Small intestine (tissue), 7 donors: ENCODE results near the gene ZDHHC14. TPM values are rescaled to one million over a fixed set of nuclear protein-coding genes. Genes with fewer than 3 reads are reported as not detected.
A peak's percentile ranks its signal among the peaks of the same experiment; 100 is the strongest.
"Not testable (repeated sequence)": the region's sequence is repeated elsewhere in the genome, so short reads cannot be mapped to it uniquely, and the experiment has no call there.

Source experiments
- DNase-seq, 2 donors: peaks; one replicate each; pipeline versions ENCODE4 v3.0.0 to v3.0.0-alpha.2; 2013
- FAIRE-seq: peaks from 2 replicates; lab custom pipeline; 2012; peaks lifted over from hg19 to GRCh38; lab: Jason Lieb, UNC
- H3K27ac ChIP-seq, 3 donors: one replicate each; pipeline ENCODE4 v1.5.1; 2013; ENCODE audit warnings: low read length in 2 of 3, mild to moderate bottlenecking in 2 of 3, control low read depth in 1 of 3, inconsistent platforms in 1 of 3, low read depth in 1 of 3, moderate library complexity in 1 of 3
- H3K27me3 ChIP-seq, 3 donors: one replicate each; pipeline ENCODE4 v1.6.1; 2013; ENCODE audit warnings: low read length in 3 of 3, inconsistent platforms in 1 of 3; ENCODE audit not compliant: control insufficient read depth in 3 of 3, insufficient read depth in 3 of 3
- H3K36me3 ChIP-seq, 3 donors: one replicate each; pipeline ENCODE4 v1.6.1; 2013; ENCODE audit warnings: low read length in 3 of 3, inconsistent platforms in 1 of 3, low read depth in 1 of 3, mild to moderate bottlenecking in 1 of 3, moderate library complexity in 1 of 3; ENCODE audit not compliant: control insufficient read depth in 3 of 3, insufficient read depth in 2 of 3
- H3K4me1 ChIP-seq, 3 donors: one replicate each; pipeline ENCODE4 v1.6.1; 2013; ENCODE audit warnings: low read length in 2 of 3, inconsistent platforms in 1 of 3, low read depth in 1 of 3, mild to moderate bottlenecking in 1 of 3, moderate library complexity in 1 of 3; ENCODE audit not compliant: control insufficient read depth in 3 of 3, insufficient read depth in 2 of 3
- H3K4me3 ChIP-seq, 3 donors: one replicate each; pipeline ENCODE4 v1.5.1; 2013; ENCODE audit warnings: low read length in 3 of 3, control low read depth in 1 of 3, inconsistent platforms in 1 of 3, low read depth in 1 of 3, mild to moderate bottlenecking in 1 of 3, moderate library complexity in 1 of 3
- H3K9me3 ChIP-seq, 2 donors: one replicate each; pipeline ENCODE4 v1.6.1; 2013; ENCODE audit warnings: low read depth in 1 of 2, low read length in 1 of 2; ENCODE audit not compliant: control insufficient read depth in 2 of 2, insufficient read depth in 1 of 2
- WGBS, 3 donors: extraction: QIAGEN DNeasy Blood & Tissue Kit; methylation state at CpG; one replicate each; pipeline ENCODE4 v1.1.7; 2013; 5-methylcytosine and 5-hydroxymethylcytosine counted together
- polyA plus RNA-seq, 4 donors: library from polyadenylated mRNA; stranded (reverse) in 3 of 4; unstranded in 1 of 4; fragments of 200-250 nt in 3 of 4; fragments of 120-200 nt in 1 of 4; gene quantifications; one replicate each; pipeline versions ENCODE4 v1.2.1 to v1.2.3, GENCODE V29; 2013
- donor health status: healthy with polysubstance abuse.
- donor health status: control.
- donor health status: control.
- donor health status: Bipolar disorder and iron deficiency.
- donor health status: healthy.

Gene ZDHHC14
- polyA plus RNA-seq, 4 donors: 3.4 to 27.7 (median 10.3) TPM

DNA sequence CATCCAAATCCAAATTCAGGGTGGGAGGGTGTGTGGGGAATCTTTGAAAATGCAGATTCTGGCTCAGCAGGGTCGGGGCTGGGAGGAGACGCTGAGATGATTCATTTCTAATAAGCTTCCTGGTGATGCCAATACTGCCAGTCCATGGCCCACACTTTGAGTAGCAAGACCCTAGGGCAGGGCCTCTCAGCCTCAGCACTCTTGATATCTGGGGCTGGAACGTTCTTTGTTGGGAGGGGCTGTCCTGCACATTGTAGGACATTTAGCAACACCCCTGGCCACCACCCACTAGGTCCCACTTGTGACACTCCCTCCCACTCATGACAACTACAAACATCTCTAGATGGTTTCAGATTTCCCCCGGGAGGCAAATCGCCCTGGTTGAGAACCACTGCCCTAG, 191.0 kb downstream of the ZDHHC14 start:
- WGBS, 3 donors: 88 to 96% (median 91%) methylated on average over 5 of the region's 5 CpGs
- H3K27me3 ChIP-seq: no peaks in the 10 kb centered on the region
- H3K4me3 ChIP-seq: no peak overlapping the region
- H3K27ac ChIP-seq: no peak overlapping the region
- no peaks in the 10 kb centered on the region for H3K4me1 ChIP-seq
- DNase-seq: no peak
- no peaks in the 10 kb centered on the region for H3K9me3 ChIP-seq
- no peak for FAIRE-seq
- H3K36me3 ChIP-seq: peaks cover 0 to 12% (median 0%) of the 10 kb centered on the region in 3 donors

DNA sequence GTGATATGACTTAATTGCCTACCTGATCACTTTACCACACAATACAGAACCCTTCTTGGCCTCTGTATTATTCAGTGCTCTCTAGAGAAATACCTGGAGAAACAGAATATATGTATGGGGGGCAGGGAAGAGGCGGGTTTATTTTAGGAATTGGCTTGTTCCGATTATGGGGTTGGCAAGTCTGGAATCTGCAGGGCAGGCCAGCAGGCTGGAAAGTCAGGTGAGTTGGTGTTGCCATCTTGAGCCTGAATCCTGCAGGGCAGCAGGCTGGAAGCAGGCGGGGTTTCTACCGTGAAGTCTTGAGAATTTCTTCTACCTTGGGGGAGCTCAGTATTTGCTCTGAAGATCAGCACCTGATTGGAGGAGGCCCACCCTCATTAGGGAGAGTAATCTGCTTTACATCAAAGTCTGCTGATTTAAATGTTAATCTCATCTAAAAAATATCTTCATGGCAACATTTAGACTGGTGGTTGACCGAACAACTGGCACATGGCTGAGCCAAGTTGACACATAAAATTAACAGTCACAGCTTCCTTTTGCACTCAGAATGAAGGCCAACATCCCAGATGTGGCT, 193.9 kb downstream of the ZDHHC14 start:
- Histone ChIP-seq H3K4me3 (no peak overlapping the region), H3K4me1 (no peaks in the 10 kb centered on the region), H3K27ac (no peak overlapping the region), H3K36me3 (peaks cover 0 to 8% (median 0%) of the 10 kb centered on the region in 3 donors), H3K9me3 (peaks cover 0 to 5% of the 10 kb centered on the region in 2 donors), H3K27me3 (no peaks in the 10 kb centered on the region)
- DNase-seq: no peak
- FAIRE-seq: no peak
- WGBS, 3 donors: 93 to 95% (median 94%) methylated on average over 5 of the region's 5 CpGs

DNA sequence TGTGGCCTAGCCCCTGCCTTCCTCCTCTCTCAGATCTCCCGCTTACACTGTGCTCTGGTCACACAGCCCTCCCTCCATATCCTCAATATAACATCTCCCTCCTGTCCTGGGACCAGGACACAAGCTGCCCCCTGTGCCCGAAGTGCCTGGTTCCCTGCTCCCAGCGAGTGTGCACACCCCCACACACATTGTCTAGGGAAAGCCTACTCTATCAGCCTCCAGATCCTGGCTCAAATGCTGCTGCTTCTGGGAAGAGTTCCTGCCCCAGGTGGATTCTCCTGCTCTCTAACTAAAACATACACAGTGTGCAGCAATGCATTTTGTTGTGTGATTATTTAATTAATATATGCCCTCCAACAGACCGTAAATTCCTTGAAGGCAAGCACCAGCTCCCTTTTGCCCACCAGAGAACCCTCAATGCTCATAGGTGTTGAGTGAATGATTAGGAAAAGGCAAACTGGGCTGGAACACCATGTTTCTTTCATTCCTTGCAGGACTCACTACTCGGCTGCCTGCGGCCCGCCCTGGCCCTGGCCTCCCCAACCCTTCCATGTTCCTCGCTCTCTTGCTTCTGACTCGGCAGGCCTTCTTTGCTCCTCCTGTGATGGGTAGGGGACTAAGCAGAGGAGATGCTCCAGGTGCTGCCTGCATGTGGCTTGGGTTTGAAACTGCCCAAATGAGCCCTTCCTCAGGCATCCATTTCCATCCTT, 194.6 kb downstream of the ZDHHC14 start:
- WGBS, 3 donors: 83 to 93% (median 88%) methylated on average over 9 of the region's 9 CpGs
- Histone ChIP-seq H3K9me3 (peaks cover 0 to 5% of the 10 kb centered on the region in 2 donors), H3K4me3 (no peak overlapping the region), H3K27ac (no peak overlapping the region), H3K36me3 (peaks cover 0 to 8% (median 0%) of the 10 kb centered on the region in 3 donors), H3K4me1 (no peaks in the 10 kb centered on the region), H3K27me3 (no peaks in the 10 kb centered on the region)
- DNase-seq (no peak), FAIRE-seq (no peak)

DNA sequence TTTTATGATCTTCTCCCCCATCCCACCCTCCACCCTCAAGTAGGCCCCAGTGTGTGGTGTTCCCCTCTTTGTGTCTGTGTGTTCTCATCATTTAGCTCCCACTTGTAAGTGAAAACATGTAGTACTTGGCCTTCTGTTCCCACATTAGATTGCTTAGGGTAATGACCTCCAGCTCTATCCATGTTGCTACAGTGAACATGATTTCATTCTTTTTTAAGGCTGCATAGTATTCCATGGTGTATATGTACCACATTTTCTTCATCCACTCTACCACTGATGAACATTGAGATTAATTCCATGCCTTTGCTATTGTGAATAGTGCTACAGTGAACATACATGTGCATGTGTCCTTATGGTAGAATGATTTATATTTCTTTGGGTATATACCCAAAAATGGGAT, 196.0 kb downstream of the ZDHHC14 start:
- H3K36me3 ChIP-seq, H3K4me3 ChIP-seq, FAIRE-seq, H3K4me1 ChIP-seq, H3K27ac ChIP-seq, H3K27me3 ChIP-seq, H3K9me3 ChIP-seq, DNase-seq: not testable (repeated sequence)

DNA sequence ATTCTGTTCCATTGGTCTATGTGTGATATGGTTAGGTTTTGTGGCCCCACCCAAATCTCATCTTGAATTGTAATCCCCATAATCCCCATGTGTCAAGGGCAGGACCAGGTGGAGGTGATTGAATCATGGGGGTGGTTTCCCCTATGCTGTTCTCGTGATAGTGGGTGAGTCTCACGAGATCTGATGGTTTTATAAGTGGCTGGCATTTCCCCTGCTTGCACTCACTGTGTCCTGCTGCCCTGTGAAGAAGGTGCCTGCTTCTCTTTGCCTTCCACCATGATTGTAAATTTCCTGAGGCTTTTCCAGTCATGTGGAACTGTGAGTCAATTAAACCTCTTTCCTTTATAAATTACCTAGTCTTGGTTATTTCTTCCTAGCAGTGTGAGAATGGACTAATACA, 197.5 kb downstream of the ZDHHC14 start:
- H3K9me3 ChIP-seq: peaks cover 0 to 10% of the 10 kb centered on the region in 2 donors
- WGBS, 3 donors: 88 to 98% (median 90%) methylated on average over 2 of the region's 2 CpGs
- not testable (repeated sequence) for H3K4me3 ChIP-seq, FAIRE-seq, H3K36me3 ChIP-seq, H3K27me3 ChIP-seq, H3K27ac ChIP-seq, DNase-seq, H3K4me1 ChIP-seq

DNA sequence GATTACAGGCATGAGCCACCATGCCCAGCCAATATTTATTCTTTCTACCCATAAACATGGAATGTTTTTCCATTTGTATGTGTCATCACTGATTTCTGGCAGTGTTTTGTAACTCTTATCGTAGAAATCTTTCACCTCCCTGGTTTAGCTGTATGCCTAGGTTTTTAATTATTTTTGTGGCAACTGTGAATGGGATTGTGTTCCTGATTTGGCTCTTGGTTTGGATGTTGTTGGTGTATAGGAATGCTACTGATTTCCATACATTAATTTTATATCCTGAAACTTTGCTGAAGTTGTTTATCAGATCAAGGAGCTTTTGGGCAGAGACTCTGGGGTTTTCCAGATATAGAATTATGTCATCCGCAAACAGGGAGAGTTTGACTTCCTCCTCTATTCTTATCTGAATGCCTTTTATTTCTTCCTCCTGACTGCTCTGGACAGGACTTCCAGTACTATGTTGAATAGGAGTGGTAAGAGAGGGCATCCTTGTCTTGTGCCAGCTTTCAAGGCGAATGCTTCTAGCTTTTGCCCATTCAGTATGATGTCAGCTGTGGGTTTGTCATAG, 198.6 kb downstream of the ZDHHC14 start:
- FAIRE-seq: no peak
- peaks cover 0 to 4% (median 0%) of the 10 kb centered on the region in 3 donors for H3K36me3 ChIP-seq
- 60 to 78% (median 75%) methylated on average over 3 of the region's 3 CpGs for WGBS, 3 donors
- H3K9me3 ChIP-seq: peaks cover 0 to 10% of the 10 kb centered on the region in 2 donors
- no peak overlapping the region for H3K4me3 ChIP-seq
- H3K27me3 ChIP-seq: no peaks in the 10 kb centered on the region
- no peaks in the 10 kb centered on the region for H3K4me1 ChIP-seq
- no peak overlapping the region for H3K27ac ChIP-seq
- DNase-seq: peak in 1 of 2 donors; percentile 42

DNA sequence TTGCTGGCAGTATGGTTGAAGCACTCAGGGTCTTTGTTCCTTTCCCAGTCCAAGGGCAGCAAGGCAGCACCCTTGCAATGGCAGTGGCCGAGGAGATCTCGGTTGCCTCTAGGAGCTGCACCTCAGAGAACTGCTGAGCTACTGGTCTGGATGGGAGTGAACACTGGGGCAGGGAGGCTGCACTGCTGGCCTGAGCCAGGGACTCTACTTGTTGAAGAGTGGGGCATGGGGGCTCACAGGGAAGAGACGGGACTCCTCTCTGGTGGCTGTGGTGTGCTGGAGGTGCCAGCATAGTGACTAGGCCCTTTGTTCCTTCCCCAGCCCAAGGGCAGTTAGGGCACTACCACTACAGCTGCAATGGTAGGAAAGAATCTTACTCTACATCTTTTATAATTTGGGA, 203.0 kb downstream of the ZDHHC14 start:
- peaks cover 0 to 23% (median 10%) of the 10 kb centered on the region in 3 donors for H3K4me1 ChIP-seq
- H3K9me3 ChIP-seq: peaks cover 0 to 7% of the 10 kb centered on the region in 2 donors
- 96 to 98% (median 96%) methylated on average over 3 of the region's 3 CpGs for WGBS, 3 donors
- H3K27me3 ChIP-seq: no peaks in the 10 kb centered on the region
- no peak overlapping the region for H3K4me3 ChIP-seq
- H3K27ac ChIP-seq: no peak overlapping the region
- H3K36me3 ChIP-seq: peaks cover 0 to 16% (median 0%) of the 10 kb centered on the region in 3 donors
- FAIRE-seq (no peak), DNase-seq (no peak)

DNA sequence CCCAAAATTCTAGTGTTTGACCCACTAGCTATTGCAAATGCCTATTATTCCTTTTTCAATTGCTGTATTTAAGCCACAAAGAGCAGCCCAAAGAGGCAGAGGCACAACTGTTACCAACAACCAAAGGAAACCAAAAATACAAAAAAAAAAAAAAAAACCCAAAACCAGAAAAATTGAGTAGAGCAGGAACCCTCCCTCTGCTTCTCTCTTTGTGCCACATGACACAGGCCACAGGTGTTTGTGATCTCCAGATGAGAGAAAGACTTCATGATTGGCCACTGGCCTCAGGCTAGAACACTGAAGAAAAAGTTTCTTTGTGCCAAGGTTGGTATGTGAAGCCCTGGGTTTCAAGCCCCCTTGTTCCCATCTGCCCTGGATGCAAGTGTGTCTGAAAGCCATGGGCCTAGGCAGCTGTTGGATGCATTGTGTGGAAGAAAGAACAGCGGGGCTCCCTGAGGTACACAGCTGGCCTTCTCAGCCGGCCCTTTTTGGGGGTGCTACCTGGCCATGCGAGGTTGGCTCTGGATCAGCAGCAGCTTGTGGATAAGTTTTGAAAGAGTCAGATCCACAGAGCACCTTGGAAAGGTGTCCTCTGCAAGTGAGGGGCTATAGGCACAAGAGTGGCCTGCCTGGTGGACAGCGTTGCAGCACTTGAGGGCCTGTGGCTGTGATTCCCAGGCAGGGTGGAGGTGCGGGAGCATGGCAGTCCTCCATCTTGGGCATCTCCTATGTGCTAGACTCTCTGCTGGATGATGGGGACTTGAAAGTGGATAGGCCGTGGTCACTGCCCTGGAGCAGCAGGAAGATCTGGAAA, 204.5 kb downstream of the ZDHHC14 start:
- Histone ChIP-seq H3K4me3 (no peak overlapping the region), H3K9me3 (peaks cover 0 to 19% of the 10 kb centered on the region in 2 donors), H3K27ac (peak overlapping the region; percentile 7 to 78 (median 14)), H3K27me3 (no peaks in the 10 kb centered on the region), H3K4me1 (peaks cover 0 to 23% (median 10%) of the 10 kb centered on the region in 3 donors), H3K36me3 (peaks cover 0 to 20% (median 0%) of the 10 kb centered on the region in 3 donors)
- FAIRE-seq: no peak
- WGBS, 3 donors: 92 to 99% (median 95%) methylated on average over 5 to 6 of the region's 6 CpGs
- DNase-seq: peak in 1 of 2 donors; percentile 34
